Neural progenitor cell (in vitro differentiated cells): ENCODE data around the gene LGALS8.

ENCODE experiments used
- CTCF ChIP-seq: fragments of 200-600 bp; sonication (generic); IDR thresholded peaks from 2 replicates; pipeline ENCODE4 v1.5.1; 2017; ENCODE audit warnings: antibody characterized with exemption, mild to moderate bottlenecking
- EZH2 ChIP-seq: fragments of 200-600 bp; sonication (generic); IDR thresholded peaks from 2 replicates; pipeline ENCODE4 v1.6.1; 2017; ENCODE audit warnings: antibody characterized with exemption, mild to moderate bottlenecking, moderate library complexity
- EZH2phosphoT487 ChIP-seq: fragments of 200-600 bp; sonication (generic); IDR thresholded peaks from 2 replicates; pipeline ENCODE4 v1.6.1; 2017; ENCODE audit warnings: antibody characterized with exemption

- TF ChIP-seq CTCF (no peak), EZH2 (no peak), EZH2phosphoT487 (no peak)
These were observed 65.7 kb downstream of the LGALS8 start for GRCh38 chr1:236589531-236589930.
